ENCODE measurements around the gene ACYP2. TPM values are rescaled to one million over a fixed set of nuclear protein-coding genes. Genes with fewer than 3 reads are reported as not detected.

ACYP2 gene
- total RNA-seq, 1 donor from 2014 or later = 11.8 TPM

- peaks cover 10% of the 10 kb centered on the region for H3K4me1 Mint-ChIP-seq
These were observed 233.2 kb downstream of the ACYP2 start for GRCh38 chr2:54348646-54349045.

GRCh38 chr2:54350426-54350825, 235.0 kb downstream of the ACYP2 start:
- Mint-ChIP-seq H3K4me1 (peaks cover 12% of the 10 kb centered on the region), H3K9me3 (peaks cover 5% of the 10 kb centered on the region), H3K27ac (no peak overlapping the region), H3K27me3 (ENCODE audit: low read depth) (no peaks in the 10 kb centered on the region), H3K36me3 (no peaks in the 10 kb centered on the region), H3K4me3 (no peak overlapping the region)
- TF ChIP-seq CTCF (IDR thresholded peaks at IDR 0.05; ENCODE audit: unreplicated experiment) = no peak
- DNase-seq (ENCODE audit: low spot score in 2 of 2, unreplicated experiment in 2 of 2) = no peak

More at GRCh38 chr2:54348646-54349045, 233.2 kb downstream of the ACYP2 start:
- no peak overlapping the region for H3K27ac Mint-ChIP-seq
- no peak for TF ChIP-seq CTCF (IDR thresholded peaks at IDR 0.05; ENCODE audit: unreplicated experiment)
- H3K36me3 Mint-ChIP-seq = no peaks in the 10 kb centered on the region
- DNase-seq (ENCODE audit: low spot score in 2 of 2, unreplicated experiment in 2 of 2) = no peak
- peaks cover 6% of the 10 kb centered on the region for H3K9me3 Mint-ChIP-seq
- no peak overlapping the region for H3K4me3 Mint-ChIP-seq
- H3K27me3 Mint-ChIP-seq (ENCODE audit: low read depth) = no peaks in the 10 kb centered on the region

- H3K4me1 Mint-ChIP-seq = peaks cover 12% of the 10 kb centered on the region
- no peak overlapping the region for H3K4me3 Mint-ChIP-seq
- DNase-seq (ENCODE audit: low spot score in 2 of 2, unreplicated experiment in 2 of 2) = no peak
- H3K27ac Mint-ChIP-seq = no peak overlapping the region
- TF ChIP-seq CTCF (IDR thresholded peaks at IDR 0.05; ENCODE audit: unreplicated experiment) = no peak
- peaks cover 5% of the 10 kb centered on the region for H3K9me3 Mint-ChIP-seq
- H3K27me3 Mint-ChIP-seq (ENCODE audit: low read depth) = no peaks in the 10 kb centered on the region
- H3K36me3 Mint-ChIP-seq = no peaks in the 10 kb centered on the region
These were observed 237.8 kb downstream of the ACYP2 start for GRCh38 chr2:54353216-54353615.

Other genes with a start within 250 kb of the ACYP2 start
- 62.2 to 68.3 TPM (median 65.4 TPM) in 3 replicates for gene PSME4, start 144.6 kb upstream of the ACYP2 start, total RNA-seq
- not detected in 3 replicates for gene TSPYL6, start 140.6 kb downstream of the ACYP2 start, total RNA-seq